ENCODE data around the gene ATP13A4.

ATP13A4 gene

GRCh38 chr3:193496658-193497057 lies 58.0 kb downstream of the ATP13A4 start:
- no peak for DNase-seq

DNA sequence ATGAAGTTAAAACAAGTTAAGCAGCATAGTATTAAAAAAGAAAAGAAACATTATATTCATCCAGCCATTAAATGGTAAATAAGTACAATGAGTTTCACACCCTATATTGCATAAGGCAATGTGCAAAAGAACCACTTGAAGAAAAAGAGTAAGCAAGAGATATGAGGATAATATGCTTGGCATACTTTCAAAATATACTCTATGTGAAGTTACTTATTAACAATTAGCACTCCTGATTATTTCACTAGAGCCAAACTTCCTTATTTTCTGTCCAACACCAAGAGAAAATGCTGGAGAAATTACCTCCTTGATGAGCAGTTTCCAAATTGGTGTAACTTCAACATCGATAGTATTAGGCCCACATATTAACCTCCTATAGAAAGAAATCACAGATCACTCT lies 63.7 kb downstream of the ATP13A4 start:
- no peak for DNase-seq

DNA sequence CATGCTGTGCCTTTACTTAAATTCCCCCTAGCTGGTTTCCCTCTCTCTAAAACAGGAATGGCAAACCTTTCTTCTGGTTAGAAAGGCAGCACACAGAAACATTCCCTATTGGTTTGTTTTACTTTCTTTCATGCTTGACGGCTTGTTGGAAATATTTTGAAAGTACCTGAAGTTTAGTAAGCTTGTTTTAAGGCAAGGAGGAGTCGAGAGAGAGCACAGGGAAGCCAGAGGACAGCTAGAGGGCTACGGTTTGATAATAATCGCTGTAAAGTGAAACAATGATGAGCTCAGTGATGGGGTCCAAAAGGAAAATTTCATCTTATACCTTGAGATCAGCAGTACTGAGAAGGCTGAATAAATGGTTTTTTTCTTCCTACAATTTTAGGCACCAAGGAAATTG lies 64.1 kb downstream of the ATP13A4 start:
- no peak for DNase-seq

GRCh38 chr3:193489949-193490348 lies 64.7 kb downstream of the ATP13A4 start:
- DNase-seq = no peak

GRCh38 chr3:193488741-193489140 lies 66.0 kb downstream of the ATP13A4 start:
- no peak for DNase-seq

GRCh38 chr3:193483988-193484539 lies 70.6 kb downstream of the ATP13A4 start:
- no peak for DNase-seq

- no peak for DNase-seq
These were observed 73.3 kb downstream of the ATP13A4 start for GRCh38 chr3:193481436-193481835.

DNA sequence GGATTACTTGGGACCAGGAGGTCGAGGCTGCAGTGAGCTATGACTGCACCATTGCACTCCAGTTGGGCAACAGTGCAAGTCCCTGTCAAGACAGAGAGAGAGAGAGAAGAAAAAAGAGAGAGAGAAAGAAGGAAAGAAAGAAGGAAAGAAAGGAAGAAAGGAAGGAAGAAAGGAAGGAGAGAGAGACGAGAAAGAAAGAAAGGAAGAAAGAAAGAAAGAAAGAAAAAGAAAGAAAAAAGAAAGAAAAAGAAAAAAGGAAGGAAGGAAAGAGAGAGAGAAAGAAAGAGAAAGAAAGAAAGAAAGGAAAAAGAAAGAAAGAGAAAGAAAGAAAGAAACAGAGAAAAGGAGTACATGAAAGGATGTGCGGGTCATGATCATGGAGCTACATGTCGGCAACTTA lies 80.2 kb downstream of the ATP13A4 start:
- no peak for DNase-seq

DNA sequence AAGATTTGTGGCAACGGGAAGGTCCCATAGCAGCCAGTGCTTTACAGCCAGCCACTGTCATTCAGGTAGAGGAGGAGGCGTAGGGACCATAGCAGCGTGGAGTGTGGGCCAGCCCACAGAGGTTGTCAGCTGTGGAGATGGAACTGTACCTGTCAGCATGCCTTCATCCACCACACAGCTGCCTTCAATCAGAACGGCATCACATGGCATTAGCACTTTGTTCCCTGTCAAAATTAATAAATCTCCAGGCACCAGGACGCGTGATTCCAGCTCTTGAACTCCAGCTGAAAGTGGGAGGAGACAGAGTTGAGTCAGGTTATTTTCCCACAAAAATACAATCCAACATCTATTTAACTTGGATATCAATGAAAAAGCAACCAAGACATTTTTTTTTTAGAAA lies 84.0 kb downstream of the ATP13A4 start:
- DNase-seq = no peak

- no peak for DNase-seq
These were observed 88.6 kb downstream of the ATP13A4 start for GRCh38 chr3:193465992-193466608.

- no peak for DNase-seq
These were observed 89.8 kb downstream of the ATP13A4 start for GRCh38 chr3:193464889-193465288.

- DNase-seq = no peak
These were observed 97.2 kb downstream of the ATP13A4 start for GRCh38 chr3:193457526-193457925.

- no peak for DNase-seq
These were observed 102.4 kb downstream of the ATP13A4 start for GRCh38 chr3:193452338-193452737.

GRCh38 chr3:193451902-193452301 lies 102.8 kb downstream of the ATP13A4 start:
- DNase-seq = no peak

- DNase-seq = no peak
These were observed 107.6 kb downstream of the ATP13A4 start for GRCh38 chr3:193446965-193447602.

DNA sequence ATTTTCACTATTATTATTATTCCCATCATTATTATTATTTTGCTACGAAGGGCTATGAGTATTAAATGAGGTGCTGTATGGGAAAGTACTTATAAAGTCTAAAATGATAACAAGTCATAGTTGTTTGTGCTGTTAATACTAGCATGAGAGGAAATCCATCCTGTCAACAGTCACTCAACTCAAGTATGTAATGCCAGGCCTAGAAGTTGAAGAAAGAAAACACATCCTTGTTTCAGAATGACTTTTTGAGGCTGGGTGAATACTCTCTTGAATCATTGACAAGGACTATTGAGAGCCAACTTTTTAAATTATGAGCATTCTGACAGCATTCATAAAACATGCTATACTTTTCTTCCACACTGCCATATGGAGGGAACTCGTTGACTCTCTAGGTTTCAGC lies 115.3 kb downstream of the ATP13A4 start:
- DNase-seq = no peak

DNA sequence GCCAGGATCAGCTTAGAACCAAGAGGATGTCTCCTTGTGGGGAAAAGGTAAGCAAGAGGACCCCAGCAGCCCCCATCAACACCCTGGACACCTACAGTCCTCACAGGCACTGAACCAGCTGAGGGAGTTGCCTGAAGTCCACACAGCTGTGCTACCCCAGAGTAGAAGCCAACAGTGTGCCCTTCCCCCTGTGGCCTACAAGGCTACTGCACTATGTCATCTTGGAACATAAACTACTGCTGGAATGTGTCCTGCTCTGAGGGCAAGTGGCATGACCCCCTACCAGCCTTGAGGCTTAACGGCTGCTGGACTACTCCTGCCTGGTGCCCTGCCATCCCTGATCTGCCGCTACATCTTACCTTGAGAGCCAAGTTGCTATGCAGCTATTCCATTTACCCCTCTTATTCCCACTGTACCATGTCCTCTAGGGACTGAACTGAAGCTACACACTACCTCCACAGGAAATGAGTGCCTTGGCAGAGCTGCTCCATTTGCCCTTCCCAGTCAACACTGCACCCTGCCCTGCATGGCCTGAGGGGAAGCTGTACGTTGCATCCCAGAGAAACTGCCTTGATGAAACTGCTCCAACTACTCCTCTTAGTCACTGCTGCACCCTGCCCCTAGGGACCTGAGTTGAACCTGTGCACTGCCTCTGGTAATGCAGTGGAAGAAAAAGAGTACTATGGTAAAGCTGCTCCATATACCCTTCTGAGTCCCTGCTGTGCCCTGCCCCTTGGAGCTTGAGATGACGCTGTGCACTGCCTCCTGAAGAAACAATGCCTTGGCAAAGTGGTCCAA lies 135.9 kb downstream of the ATP13A4 start:
- no peak for DNase-seq

DNA sequence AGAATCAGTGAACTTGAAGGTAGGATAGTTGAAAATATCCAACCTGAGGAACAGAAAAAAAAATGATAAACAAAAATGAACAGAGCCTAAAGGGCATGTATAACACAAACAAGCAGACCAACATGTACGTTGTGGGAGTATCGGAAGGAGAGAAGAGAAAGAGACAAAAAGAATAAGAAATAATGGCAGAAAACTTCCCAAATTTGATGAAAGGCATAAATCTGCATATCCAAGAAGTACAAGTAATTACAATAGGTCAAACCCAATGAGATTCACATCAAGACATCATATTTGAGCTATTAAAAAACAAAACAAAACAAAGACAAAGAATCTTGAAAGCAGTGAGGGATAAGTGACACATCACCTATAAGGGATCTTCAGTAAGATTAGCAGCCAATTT lies 138.1 kb downstream of the ATP13A4 start:
- DNase-seq = no peak

DNA sequence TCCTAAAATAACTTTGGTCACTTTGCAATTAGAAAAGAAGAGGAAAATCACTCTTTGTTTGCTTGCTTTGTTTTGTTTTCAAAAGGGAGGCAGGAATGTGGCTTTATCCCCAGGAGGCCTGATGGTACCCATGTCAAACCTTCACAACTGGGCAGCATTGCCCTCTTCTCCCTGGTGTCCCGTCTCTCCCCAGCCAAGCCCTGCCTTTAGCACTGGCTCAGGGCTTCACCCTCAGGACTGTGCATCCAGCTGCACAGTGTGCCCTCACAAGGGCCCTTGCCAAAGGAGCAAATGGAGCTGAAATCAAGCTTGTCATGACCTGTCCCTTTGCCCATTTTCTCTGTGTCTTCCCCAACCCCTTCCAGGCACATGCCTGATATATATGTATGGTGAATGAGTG lies 147.0 kb downstream of the ATP13A4 start:
- DNase-seq = no peak

- DNase-seq = no peak
These were observed 147.6 kb downstream of the ATP13A4 start for GRCh38 chr3:193407112-193407511.

DNA sequence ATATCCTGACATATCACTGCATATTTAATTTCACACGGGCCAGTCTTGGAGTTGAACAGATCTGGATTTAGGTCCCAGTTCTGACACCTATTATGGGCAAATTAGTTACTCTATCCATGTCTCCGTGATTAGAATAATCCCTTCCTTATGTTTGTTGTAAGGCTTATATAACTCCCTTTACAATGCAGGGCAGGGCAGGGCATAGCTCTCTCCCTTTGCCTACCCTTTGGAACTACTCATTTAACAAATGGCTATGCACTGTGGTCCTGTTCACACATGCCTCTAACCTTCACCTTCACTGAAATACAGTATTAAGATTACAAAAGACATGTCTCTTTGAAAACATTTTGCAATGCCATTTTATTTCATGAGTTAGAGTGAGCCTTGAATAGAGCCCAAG lies 151.4 kb downstream of the ATP13A4 start:
- DNase-seq = no peak

DNA sequence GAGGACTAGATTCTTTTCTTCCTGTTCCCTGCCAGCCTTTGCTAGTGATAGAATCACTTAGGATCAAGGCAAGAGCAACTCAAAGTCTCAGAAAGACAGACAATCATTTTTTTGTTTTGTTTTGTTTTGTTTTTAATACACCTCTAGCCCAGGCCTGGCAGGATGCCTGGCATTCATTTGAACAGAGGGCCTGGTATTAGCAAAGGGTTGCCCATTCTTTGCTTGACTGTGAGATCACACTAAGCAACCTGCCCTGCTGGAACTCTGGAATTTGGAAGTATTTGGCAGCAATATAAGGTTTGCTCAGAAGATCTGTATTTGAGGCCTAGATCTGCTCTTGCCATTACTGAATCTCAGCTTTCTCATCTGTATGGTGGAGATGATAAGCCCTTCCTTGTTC lies 154.4 kb downstream of the ATP13A4 start:
- no peak for DNase-seq

DNA sequence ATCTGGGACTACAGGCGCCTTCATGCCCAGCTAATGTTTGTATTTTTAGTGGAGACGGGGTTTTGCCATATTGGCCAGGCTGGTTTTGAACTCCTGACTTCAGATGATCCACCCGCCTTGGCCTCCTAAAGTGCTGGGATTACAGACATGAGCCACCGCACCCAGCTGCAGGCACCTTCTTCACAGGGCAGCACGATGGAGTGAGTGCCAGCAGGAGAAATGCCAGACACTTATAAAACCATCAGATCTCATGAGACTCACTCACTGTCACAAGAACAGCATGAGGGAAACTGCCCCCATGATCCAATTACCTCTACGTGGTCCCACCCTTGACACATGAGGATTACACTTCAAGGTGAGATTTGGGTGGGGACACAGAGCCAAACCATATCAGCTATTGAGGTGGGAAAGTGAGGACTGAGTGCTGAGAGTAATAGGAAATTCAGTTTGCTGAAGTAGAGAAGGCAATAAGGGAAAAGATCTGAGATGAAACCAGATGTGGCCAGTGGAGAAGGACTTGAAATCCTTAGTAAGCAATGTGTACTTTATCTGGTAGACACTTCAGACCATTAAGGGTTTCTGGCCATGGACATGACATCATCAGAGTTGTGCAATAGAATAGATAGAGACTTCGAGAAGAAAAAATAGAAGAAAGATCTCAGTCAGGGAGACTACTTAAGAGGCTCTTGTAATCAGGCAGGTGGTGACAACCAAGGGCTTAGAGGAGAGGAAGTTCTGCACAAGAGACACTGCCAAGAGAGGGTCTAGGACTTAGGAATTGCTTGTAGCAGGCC lies 158.0 kb downstream of the ATP13A4 start:
- no peak for DNase-seq
